ENCODE measurements around the gene APCDD1L.

DNA sequence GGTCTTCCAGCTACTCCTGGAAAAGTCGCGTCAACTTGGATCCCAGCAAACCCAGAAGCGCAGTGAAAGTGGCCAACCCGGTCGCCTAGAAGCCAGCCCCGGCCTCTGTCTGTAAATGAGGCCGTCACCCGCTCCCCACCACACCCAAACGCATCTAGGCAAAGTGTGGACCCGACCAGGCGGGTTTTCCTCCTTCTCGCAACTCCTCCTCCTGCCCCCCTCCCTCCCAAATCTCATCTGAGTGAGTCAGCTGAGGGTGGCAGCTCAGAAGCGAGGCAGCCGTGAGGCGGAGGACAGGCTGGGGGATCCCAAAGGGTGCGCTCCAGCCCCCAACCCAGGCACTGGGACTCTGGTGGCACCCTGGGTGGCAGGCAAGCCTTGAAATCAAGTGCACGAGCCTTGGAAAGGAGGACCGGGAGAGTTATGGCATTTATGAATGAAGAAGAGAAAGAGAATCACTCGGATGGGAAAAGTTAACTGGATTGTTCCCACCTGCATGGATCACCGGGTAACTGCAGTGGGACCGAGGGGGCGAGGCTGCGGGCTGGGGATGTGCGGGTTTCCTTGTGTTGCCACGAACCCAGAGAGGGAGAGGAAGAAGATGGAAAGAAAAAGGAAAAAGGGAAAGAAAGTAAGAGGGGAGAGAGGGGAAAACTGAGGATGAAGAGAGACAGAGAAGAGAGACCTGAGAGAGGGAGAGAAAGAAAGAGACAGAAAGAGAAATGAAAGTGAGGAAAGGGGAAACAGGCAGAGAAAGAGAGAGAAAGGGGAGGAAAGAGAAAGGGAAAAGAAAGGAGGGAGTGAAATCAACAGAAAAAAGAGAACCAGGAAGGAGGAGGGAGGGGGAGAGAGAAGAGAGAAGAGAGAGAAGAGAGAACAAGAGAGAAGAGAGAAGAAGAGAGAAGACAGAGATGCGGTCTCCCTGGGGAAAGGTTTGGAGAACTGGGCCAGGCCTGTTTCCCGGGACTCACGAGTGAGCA, at the start of gene APCDD1L:
- TF ChIP-seq, protein P1, sequence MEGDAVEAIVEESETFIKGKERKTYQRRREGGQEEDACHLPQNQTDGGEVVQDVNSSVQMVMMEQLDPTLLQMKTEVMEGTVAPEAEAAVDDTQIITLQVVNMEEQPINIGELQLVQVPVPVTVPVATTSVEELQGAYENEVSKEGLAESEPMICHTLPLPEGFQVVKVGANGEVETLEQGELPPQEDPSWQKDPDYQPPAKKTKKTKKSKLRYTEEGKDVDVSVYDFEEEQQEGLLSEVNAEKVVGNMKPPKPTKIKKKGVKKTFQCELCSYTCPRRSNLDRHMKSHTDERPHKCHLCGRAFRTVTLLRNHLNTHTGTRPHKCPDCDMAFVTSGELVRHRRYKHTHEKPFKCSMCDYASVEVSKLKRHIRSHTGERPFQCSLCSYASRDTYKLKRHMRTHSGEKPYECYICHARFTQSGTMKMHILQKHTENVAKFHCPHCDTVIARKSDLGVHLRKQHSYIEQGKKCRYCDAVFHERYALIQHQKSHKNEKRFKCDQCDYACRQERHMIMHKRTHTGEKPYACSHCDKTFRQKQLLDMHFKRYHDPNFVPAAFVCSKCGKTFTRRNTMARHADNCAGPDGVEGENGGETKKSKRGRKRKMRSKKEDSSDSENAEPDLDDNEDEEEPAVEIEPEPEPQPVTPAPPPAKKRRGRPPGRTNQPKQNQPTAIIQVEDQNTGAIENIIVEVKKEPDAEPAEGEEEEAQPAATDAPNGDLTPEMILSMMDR (IDR thresholded peaks at IDR 0.05): no peak
- TF ChIP-seq ZFX (IDR thresholded peaks at IDR 0.05; ENCODE audit: borderline replicate concordance): no peak

Data from 22Rv1 (cell line).